GM12878 (cell line): Measurements from ENCODE around the gene MTO1. TPM values are rescaled to one million over a fixed set of nuclear protein-coding genes. Genes with fewer than 3 reads are reported as not detected.

Experiments used
- CREB1 ChIP-seq: IDR thresholded peaks from 2 replicates; pipeline ENCODE4 v1.6.1; 2012; ENCODE audit warnings: low read depth, mild to moderate bottlenecking, inconsistent platforms
- EP300 ChIP-seq, 2 experiments: fragments of 150-350 bp in 1 of 2; IDR thresholded peaks; 2 replicates each; pipeline ENCODE4 v1.6.1; 2011 to 2012; ENCODE audit warnings: low read depth in 2 of 2, low read length in 2 of 2, borderline replicate concordance in 1 of 2, improper control_type of control experiment in 1 of 2, inconsistent platforms in 1 of 2; ENCODE audit not compliant: control insufficient read depth in 1 of 2
- FOS ChIP-seq: IDR thresholded peaks from 3 replicates; pipeline ENCODE4 v1.6.1; 2011; ENCODE audit warnings: borderline replicate concordance; ENCODE audit not compliant: insufficient read length; ENCODE audit errors: extremely low read depth
- FOXK2 ChIP-seq: fragments of 450-650 bp; IDR thresholded peaks from 2 replicates; pipeline ENCODE4 v1.6.1; 2017; ENCODE audit warnings: mild to moderate bottlenecking, moderate library complexity
- HDAC2 ChIP-seq: fragments of 200-600 bp; sonication (generic); IDR thresholded peaks from 2 replicates; pipeline ENCODE4 v1.6.1; 2017
- NFXL1 ChIP-seq: fragments of 450-650 bp; IDR thresholded peaks from 2 replicates; pipeline ENCODE4 v1.6.1; 2017; ENCODE audit warnings: antibody characterized with exemption, mild to moderate bottlenecking, borderline replicate concordance
- PML ChIP-seq: IDR thresholded peaks from 2 replicates; pipeline ENCODE4 v1.6.1; 2012; ENCODE audit warnings: low read length, inconsistent platforms
- POU2F2 ChIP-seq: IDR thresholded peaks from 3 replicates; pipeline ENCODE4 v1.6.1; 2011; ENCODE audit warnings: low read depth, mild to moderate bottlenecking, low read length, borderline replicate concordance
- RAD51 ChIP-seq: fragments of 450-650 bp; IDR thresholded peaks from 2 replicates; pipeline ENCODE4 v1.6.1; 2016; ENCODE audit warnings: moderate library complexity, mild to moderate bottlenecking, inconsistent platforms
- RBBP5 ChIP-seq: fragments of 200-600 bp; sonication (generic); conservative IDR thresholded peaks from 2 replicates; pipeline ENCODE4 v1.6.1; 2016
- RCOR1 ChIP-seq: conservative IDR thresholded peaks from 2 replicates; pipeline ENCODE4 v1.6.1; 2012; ENCODE audit warnings: low read depth, low read length, improper control_type of control experiment
- SMARCA5 ChIP-seq: fragments of 450-650 bp; IDR thresholded peaks from 2 replicates; pipeline ENCODE4 v1.6.1; 2017; ENCODE audit warnings: mild to moderate bottlenecking
- TARDBP ChIP-seq: IDR thresholded peaks from 2 replicates; pipeline ENCODE4 v1.6.1; 2016; ENCODE audit warnings: borderline replicate concordance
- TCF3 ChIP-seq: IDR thresholded peaks from 2 replicates; pipeline ENCODE4 v1.6.1; 2012; ENCODE audit warnings: low read depth, mild to moderate bottlenecking, low read length, borderline replicate concordance; ENCODE audit not compliant: insufficient read depth
- polyA plus RNA-seq, 11 experiments: library from polyadenylated mRNA; depleted of rRNA in 4 of 11; unstranded in 6 of 11; stranded (reverse) in 5 of 11; fragments of >200 nt; fragmentation: Nextera tagmentation in 4 of 11; fragmentation: Illumina TruSeq in 1 of 11; extraction: Ambion mirVana in 4 of 11; extraction: Trizol in 1 of 11; gene quantifications; 1 replicate in 1 of 11; 2 replicates in 10 of 11; pipeline versions ENCODE4 v1.2.1 to v1.2.3, GENCODE V29; 2011 to 2016; ENCODE audit warnings: inconsistent platforms in 2 of 11, missing spikeins in 2 of 11, low read depth in 1 of 11
- total RNA-seq, 4 experiments: library from RNA; depleted of rRNA in 3 of 4; stranded (reverse); fragments of >200 nt in 3 of 4; fragmentation: Illumina TruSeq in 1 of 4; extraction: Trizol in 1 of 4; gene quantifications; 2 replicates each; pipeline versions ENCODE4 v1.2.1 to v1.2.3, GENCODE V29; 2013 to 2021
- TF ChIP-seq, protein P1 (sequence below): fragments of 450-650 bp; formaldehyde crosslinking; IDR thresholded peaks from 2 replicates; pipeline ENCODE4 v1.4.0; 2020; ENCODE audit warnings: mild to moderate bottlenecking, moderate library complexity
- TF ChIP-seq, protein P2 (sequence below): fragments of 450-650 bp; IDR thresholded peaks from 2 replicates; pipeline ENCODE4 v1.6.1; 2016; ENCODE audit warnings: mild to moderate bottlenecking
- TF ChIP-seq, protein P3 (sequence below): IDR thresholded peaks from 2 replicates; pipeline ENCODE4 v1.6.1; 2012; ENCODE audit warnings: mild to moderate bottlenecking, low read depth, low read length
- TF ChIP-seq, protein P4 (sequence below): fragments of 450-650 bp; conservative IDR thresholded peaks from 2 replicates; pipeline ENCODE4 v1.6.1; 2017; ENCODE audit warnings: mild to moderate bottlenecking, moderate library complexity

MTO1 gene
- total and polyA plus RNA-seq, 10 of the 15 experiments (the other 5 are each of a cell fraction or from before 2014, with no cell fraction given), result 24.8 to 53.6 (median 33.1) TPM

DNA sequence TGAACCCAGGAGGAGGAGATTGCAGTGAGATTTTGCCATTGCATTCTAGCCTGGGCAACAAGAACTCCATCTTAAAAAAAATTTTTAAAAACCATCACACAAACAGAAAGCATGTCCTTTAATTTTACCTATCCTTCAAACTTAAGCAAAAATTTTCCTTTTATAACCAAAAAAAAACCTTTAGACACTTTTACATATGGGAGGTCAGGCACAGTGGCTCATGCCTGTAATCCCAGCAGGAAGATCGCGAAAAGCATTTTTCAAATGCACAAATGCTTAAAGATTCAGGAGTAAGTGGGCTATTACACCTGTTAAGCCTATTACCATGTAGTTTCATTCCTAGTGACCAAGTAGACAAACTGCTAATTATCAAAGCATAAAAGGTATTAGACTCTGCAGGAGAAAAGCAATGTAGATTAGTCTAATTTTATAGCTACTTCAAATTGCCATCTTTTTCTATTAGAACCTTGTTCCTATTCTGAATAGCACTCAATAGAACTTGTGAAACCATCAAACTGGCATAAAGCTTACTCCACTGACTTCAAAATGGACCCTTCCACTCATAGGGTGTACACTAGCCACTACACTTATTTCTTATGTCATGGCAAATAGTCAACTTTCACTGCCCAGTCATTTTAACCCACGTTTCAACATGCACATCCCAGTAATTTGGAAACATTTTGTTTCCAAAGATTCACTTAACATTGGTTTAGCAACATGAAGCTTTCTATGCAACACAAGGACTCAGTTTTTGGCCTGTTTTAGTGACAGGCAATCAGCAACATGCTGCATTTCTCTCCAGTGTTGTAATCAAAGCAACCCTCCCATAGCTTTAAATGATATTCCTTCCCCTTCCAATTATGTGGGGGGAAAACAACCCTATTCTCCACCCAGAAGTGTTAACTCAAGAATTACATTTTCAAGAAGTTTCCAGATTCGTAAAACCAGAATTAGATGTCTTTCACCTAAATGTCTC, 55.3 kb downstream of the MTO1 start (continued):
- TF ChIP-seq, protein P1, sequence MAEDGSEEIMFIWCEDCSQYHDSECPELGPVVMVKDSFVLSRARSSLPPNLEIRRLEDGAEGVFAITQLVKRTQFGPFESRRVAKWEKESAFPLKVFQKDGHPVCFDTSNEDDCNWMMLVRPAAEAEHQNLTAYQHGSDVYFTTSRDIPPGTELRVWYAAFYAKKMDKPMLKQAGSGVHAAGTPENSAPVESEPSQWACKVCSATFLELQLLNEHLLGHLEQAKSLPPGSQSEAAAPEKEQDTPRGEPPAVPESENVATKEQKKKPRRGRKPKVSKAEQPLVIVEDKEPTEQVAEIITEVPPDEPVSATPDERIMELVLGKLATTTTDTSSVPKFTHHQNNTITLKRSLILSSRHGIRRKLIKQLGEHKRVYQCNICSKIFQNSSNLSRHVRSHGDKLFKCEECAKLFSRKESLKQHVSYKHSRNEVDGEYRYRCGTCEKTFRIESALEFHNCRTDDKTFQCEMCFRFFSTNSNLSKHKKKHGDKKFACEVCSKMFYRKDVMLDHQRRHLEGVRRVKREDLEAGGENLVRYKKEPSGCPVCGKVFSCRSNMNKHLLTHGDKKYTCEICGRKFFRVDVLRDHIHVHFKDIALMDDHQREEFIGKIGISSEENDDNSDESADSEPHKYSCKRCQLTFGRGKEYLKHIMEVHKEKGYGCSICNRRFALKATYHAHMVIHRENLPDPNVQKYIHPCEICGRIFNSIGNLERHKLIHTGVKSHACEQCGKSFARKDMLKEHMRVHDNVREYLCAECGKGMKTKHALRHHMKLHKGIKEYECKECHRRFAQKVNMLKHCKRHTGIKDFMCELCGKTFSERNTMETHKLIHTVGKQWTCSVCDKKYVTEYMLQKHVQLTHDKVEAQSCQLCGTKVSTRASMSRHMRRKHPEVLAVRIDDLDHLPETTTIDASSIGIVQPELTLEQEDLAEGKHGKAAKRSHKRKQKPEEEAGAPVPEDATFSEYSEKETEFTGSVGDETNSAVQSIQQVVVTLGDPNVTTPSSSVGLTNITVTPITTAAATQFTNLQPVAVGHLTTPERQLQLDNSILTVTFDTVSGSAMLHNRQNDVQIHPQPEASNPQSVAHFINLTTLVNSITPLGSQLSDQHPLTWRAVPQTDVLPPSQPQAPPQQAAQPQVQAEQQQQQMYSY (CRISPR knock-in tag), result peak; percentile 32; the same call in 1 of the 2 replicates
- TF ChIP-seq HDAC2 (no peak), TARDBP (no peak), CREB1 (no peak), EP300 (IDR thresholded peaks at IDR 0.05; ENCODE audit: borderline replicate concordance in 1 of 2, control insufficient read depth in 1 of 2, low read depth in 2 of 2, low read length in 2 of 2) (no peak), PML (peak; percentile 58; the same call in 1 of the 2 replicates), RBBP5 (no peak), FOS (no peak), POU2F2 (peak; percentile 38; the same call in 2 of the 3 replicates), NFXL1 (no peak), TCF3 (no peak), RCOR1 (no peak), FOXK2 (no peak), SMARCA5 (no peak), RAD51 (no peak)
- TF ChIP-seq, protein P2, sequence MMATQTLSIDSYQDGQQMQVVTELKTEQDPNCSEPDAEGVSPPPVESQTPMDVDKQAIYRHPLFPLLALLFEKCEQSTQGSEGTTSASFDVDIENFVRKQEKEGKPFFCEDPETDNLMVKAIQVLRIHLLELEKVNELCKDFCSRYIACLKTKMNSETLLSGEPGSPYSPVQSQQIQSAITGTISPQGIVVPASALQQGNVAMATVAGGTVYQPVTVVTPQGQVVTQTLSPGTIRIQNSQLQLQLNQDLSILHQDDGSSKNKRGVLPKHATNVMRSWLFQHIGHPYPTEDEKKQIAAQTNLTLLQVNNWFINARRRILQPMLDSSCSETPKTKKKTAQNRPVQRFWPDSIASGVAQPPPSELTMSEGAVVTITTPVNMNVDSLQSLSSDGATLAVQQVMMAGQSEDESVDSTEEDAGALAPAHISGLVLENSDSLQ, result no peak
- TF ChIP-seq, protein P3, sequence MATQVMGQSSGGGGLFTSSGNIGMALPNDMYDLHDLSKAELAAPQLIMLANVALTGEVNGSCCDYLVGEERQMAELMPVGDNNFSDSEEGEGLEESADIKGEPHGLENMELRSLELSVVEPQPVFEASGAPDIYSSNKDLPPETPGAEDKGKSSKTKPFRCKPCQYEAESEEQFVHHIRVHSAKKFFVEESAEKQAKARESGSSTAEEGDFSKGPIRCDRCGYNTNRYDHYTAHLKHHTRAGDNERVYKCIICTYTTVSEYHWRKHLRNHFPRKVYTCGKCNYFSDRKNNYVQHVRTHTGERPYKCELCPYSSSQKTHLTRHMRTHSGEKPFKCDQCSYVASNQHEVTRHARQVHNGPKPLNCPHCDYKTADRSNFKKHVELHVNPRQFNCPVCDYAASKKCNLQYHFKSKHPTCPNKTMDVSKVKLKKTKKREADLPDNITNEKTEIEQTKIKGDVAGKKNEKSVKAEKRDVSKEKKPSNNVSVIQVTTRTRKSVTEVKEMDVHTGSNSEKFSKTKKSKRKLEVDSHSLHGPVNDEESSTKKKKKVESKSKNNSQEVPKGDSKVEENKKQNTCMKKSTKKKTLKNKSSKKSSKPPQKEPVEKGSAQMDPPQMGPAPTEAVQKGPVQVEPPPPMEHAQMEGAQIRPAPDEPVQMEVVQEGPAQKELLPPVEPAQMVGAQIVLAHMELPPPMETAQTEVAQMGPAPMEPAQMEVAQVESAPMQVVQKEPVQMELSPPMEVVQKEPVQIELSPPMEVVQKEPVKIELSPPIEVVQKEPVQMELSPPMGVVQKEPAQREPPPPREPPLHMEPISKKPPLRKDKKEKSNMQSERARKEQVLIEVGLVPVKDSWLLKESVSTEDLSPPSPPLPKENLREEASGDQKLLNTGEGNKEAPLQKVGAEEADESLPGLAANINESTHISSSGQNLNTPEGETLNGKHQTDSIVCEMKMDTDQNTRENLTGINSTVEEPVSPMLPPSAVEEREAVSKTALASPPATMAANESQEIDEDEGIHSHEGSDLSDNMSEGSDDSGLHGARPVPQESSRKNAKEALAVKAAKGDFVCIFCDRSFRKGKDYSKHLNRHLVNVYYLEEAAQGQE, result no peak
- TF ChIP-seq, protein P4, sequence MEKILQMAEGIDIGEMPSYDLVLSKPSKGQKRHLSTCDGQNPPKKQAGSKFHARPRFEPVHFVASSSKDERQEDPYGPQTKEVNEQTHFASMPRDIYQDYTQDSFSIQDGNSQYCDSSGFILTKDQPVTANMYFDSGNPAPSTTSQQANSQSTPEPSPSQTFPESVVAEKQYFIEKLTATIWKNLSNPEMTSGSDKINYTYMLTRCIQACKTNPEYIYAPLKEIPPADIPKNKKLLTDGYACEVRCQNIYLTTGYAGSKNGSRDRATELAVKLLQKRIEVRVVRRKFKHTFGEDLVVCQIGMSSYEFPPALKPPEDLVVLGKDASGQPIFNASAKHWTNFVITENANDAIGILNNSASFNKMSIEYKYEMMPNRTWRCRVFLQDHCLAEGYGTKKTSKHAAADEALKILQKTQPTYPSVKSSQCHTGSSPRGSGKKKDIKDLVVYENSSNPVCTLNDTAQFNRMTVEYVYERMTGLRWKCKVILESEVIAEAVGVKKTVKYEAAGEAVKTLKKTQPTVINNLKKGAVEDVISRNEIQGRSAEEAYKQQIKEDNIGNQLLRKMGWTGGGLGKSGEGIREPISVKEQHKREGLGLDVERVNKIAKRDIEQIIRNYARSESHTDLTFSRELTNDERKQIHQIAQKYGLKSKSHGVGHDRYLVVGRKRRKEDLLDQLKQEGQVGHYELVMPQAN, result no peak
